ENCODE measurements around the gene ZNF578. TPM values are rescaled to one million over a fixed set of nuclear protein-coding genes. Genes with fewer than 3 reads are reported as not detected.
"Not testable (repeated sequence)": the region's sequence is repeated elsewhere in the genome, so short reads cannot be mapped to it uniquely, and the experiment has no call there.

Gene ZNF578
- total RNA-seq, 1 donor from 2014 or later, result 5.1 TPM

DNA sequence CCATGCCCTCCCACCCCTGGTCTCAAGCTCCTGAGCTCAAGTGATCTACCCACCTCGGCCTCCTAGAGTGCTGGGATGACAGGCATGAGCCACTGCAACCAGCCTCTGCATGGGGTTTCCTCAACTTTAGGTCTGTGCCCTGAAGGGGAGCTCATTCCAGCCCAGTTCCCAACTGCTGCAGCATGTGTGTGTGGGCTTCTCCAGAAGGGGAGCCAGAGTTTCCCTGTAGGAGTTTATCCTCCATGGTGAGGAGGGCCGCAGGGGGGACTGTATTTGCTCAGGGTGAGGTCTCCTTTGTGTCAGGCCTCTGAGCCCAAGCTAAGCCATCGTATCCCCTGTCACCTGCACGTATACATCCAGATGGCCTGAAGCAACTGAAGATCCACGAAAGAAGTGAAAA, 62.8 kb downstream of the ZNF578 start:
- DNase-seq (ENCODE audit: low spot score), result no peak

DNA sequence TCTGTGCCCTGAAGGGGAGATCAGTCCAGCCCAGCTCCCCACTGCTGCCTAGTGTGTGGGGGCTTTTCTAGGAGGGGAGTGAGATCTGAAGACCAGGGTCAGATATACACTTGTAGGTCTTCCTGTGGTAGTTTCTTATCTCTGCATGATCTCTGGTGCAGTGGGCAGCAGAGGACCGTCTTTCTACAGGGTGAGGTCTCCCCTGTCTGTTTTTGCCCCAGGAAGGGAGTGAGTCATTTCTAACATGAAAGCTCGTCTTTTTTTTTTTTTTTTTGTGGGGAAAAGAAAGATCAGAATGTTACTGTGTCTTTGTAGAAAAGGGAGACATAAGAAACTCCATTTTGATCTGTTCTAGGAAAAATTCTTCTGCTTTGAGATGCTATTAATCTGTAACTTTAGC, 65.3 kb downstream of the ZNF578 start:
- DNase-seq (ENCODE audit: low spot score), result no peak

DNA sequence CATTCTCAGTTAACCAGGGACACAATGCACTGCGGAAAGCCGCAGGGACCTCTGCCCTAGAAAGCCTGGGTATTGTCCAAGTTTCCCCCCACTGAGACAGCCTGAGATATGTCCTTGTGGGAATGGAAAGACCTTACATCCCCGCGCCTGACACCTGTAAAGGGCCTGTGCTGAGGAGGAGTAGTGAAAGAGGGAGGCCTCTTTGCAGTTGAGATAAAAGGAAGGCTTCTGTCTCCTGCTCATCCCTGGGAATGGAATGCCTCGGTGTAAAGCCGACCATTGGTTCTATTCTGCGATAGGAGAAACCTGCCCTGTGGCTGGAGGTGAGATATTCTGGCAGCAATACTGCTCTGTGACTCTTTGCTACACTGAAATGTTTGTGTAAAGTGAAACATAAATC, 65.8 kb downstream of the ZNF578 start:
- not testable (repeated sequence) for DNase-seq (ENCODE audit: low spot score)

DNA sequence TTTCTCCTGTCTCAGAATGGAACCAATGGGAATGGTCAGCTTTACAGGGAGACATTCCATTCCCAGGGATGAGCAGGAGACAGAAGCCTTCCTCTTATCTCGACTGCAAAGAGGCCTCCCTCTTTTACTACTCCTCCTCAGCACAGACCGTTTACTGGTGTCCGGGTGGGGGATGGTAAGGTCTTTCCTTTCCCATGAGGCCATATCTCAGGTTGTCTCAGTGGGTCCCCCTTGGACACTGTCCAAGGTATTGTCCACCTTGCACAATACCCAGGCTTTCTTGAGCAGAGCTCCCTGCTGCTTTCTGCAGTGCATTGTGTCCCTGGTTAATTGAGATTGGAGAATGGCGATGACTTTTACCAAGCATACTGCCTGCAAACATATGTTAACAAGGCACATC, 66.7 kb downstream of the ZNF578 start:
- no peak for DNase-seq (ENCODE audit: low spot score)

- no peak for DNase-seq (ENCODE audit: low spot score)
These were observed 69.2 kb downstream of the ZNF578 start for GRCh38 chr19:52522551-52522950.

DNA sequence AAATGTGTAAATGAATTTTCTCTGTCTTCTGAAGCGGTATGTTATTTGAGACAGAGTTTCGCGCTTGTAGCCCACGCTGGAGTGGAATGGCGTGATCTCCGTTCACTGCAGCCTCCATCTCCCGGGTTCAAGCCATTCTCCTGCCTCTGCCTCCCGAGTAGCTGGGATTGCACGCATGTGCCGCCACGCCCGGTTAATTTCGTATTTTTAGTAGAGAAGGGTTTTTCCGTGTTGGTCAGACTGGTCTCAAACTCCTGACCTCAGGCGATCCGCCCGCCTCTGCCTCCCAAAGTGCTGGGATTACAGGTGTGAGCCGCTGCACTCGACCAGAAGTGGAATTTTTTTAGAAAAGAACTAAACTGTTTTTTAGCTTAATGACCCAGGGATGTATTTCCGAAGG, 70.7 kb downstream of the ZNF578 start:
- no peak for DNase-seq (ENCODE audit: low spot score)

DNA sequence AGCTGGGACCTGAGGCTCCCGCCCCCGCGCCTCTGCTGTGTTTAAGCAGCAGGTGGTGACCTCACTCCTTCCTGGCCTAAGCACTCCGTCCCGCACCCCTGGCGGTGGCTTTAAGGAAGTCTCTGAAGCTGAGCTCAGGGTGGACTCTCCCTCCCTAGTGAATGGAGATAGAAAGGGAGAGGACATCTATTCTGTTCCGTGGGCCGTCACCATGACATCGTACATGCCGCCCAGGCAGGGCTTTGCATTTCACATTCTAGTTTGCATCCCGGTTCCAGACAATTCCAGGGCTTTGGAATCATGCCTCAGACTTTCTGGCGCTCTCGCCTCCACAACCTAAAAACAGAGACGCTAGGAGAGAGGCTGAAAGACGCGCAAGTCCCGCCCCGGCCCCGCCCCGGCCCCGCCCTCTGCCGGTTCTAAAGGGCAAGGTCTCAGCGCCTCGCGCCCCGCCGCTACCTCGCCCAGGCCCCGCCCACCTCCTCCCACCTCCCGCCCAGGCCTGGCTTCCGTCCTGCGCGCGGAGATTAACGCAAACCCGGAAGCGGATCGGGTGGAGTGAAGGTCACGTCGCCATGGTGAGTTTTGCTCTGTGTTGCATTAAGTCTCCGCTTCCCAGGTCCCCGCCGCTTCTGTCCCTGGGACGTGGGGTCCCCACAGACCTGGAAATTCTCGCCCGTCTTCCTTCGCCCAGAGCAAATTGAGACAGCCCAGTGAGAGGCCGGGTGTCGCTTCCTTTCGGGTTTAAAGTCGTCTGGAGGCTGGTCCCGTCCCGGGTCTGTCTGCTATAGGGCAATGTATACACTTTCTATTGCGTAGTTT, 74.0 kb downstream of the ZNF578 start, which contains the start of gene ZNF808:
TSS of gene ZNF808 (plus strand) at position 535 of the 822 bp plus-strand sequence. CDS start 15,617 bp downstream, outside the sequence.
- DNase-seq (ENCODE audit: low spot score), result peak; percentile 98

- no peak for DNase-seq (ENCODE audit: low spot score)
These were observed 74.6 kb downstream of the ZNF578 start for GRCh38 chr19:52527956-52528351.

- DNase-seq (ENCODE audit: low spot score), result no peak
These were observed 79.1 kb downstream of the ZNF578 start for GRCh38 chr19:52532480-52532879.

DNA sequence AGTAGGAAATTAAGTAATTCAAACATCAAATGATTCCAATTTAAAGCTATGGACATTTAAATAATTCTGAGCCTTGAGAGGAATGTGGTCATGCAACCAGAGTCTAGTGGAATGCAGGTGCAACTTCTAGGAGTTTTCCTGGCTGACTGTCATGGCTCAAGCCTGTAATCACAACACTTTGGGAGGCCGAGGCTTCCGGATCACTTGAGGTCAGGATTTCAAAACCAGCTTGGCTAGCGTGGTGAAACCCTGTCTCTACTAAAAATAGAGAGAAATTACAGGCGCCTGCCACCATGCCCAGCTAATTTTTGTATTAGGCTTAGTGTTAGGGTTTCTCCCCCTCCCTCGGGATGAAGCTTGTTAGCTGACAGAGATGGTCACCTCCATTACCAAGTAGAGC, 80.5 kb downstream of the ZNF578 start:
- no peak for DNase-seq (ENCODE audit: low spot score)

- DNase-seq (ENCODE audit: low spot score), result not testable (repeated sequence)
These were observed 82.0 kb downstream of the ZNF578 start for GRCh38 chr19:52535385-52535770.

DNA sequence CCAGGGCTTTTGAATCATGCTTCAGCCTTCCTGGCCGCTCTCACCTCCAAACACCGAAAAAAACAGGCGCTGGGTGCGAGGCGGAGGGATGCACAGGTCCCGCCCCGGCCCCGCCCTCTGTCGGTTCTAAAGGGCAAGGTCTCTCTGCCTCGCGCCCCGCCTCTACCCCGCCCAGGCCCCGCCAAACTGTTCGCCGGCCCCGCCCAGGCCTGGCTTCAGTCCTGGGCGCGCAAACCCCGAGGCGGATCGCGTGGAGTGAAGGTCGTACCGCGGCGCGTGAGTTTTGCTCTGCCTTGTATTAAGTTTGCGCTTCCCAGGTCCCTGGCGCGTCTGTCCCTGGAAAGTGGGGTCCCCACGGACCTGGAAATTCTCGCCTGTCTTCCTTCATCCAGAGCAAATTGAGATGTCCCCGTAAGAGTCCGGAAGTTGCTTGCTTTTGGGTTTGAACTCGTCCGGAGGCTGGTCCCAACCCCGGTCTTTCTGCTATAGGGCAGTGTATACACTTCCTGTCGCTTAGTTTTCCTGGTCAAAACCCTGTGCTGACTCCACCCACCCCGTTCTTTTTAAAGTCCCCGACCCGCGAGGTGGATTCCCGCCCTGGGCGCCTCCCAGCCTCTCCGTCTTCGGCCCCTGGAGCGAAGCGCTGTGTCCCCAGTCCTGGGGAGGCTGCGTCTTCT, 82.6 kb downstream of the ZNF578 start:
- peak; percentile 85 for DNase-seq (ENCODE audit: low spot score)

DNA sequence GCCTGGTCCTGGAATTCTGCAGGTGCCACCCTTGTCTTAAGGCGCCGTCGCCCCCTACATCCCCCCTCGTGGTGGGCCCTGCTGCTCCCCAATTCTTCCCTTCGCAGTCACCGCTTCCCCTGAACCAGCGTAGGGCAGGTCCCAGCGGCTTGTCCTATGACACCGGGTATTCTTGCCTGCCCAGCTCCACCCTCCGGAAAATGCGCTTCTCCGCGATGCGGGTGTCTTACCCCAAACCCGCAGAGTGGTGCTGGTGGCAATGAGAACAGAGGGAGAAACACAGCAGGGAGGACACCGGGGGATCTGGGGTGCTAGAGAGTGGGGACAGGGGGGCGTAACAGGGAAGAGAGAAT, 83.1 kb downstream of the ZNF578 start:
- DNase-seq (ENCODE audit: low spot score), result no peak

DNA sequence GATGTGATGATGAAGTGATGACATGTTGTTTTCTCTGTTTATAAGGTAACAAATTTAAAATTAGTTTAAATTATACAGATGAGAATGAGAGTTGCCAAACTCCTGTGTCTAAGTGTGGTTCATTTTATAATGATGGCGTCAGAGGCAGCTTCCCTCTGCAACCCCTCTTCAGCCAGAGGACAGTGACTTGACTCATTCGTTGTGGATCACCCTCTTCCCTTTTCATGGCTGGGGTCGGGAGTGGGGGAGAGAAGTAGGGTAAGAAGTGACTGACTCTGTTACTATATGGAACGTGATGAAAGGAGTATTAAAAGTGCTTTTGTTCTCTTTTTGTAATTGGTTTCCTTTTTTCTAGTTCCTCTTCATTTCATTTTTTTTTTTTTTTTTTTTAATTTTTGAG, 85.5 kb downstream of the ZNF578 start:
- not testable (repeated sequence) for DNase-seq (ENCODE audit: low spot score)

DNA sequence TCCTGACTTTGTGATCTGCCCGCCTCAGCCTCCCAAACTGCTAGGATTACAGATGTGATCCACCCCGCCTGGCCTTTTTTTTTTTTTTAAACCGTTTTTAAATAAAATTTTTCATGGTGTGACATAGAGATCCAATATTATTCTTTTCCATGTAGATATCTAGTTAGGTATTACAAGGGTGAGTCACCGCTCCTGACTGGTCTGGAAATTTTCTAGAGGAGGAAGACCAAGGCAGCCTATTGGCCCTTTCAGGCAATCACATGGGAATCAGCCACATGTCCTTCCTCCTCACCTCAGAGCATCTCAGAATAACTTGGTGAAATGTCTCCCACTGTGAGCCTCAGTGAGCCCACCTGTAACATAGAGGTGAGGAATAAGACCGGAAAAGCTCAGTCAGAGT, 87.8 kb downstream of the ZNF578 start:
- DNase-seq (ENCODE audit: low spot score), result not testable (repeated sequence)

GRCh38 chr19:52541608-52542007, 88.3 kb downstream of the ZNF578 start:
- DNase-seq (ENCODE audit: low spot score), result no peak

DNA sequence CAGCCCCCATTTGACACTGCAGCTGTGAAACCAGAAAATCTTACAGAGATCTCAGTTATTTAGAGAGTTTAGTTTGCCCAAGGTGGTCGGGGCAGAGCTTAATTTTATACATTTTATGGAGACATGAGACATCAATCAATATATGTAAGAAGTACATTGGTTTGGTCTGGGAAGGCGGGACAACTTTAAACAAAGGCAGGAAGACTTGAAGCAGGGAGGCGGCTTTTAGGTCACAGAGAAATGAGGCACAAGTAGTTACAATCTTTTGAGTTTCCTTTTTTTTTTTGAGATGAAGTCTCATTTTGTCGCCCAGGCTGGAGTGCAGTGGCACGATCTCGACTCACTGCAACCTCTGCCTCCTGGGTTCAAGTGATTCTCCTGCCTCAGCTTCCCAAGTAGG, 89.2 kb downstream of the ZNF578 start:
- not testable (repeated sequence) for DNase-seq (ENCODE audit: low spot score)

GRCh38 chr19:52542984-52543664, 89.8 kb downstream of the ZNF578 start:
- no peak for DNase-seq (ENCODE audit: low spot score)

GRCh38 chr19:52554216-52554971, 101.0 kb downstream of the ZNF578 start:
- no peak for DNase-seq (ENCODE audit: low spot score)

- no peak for DNase-seq (ENCODE audit: low spot score)
These were observed 104.1 kb downstream of the ZNF578 start for GRCh38 chr19:52557231-52557995.

All from ureter (tissue), 1 donor.